Posterior vena cava (tissue), 2 donors: Measurements from ENCODE around the gene FRMD4B. TPM values are rescaled to one million over a fixed set of nuclear protein-coding genes. Genes with fewer than 3 reads are reported as not detected.

Experiments
- DNase-seq: peaks from one replicate; pipeline ENCODE4 v3.0.0-alpha.2; 2020; ENCODE audit warnings: low spot score
- intact Hi-C, 2 donors: fragments of 100-400 bp; cut with DNase I; formaldehyde crosslinking; loops; one replicate each; pipeline versions ENCODE4 v1.14.1 to v1.14.2; 2022 to 2023
- total RNA-seq, 2 donors: library from RNA; stranded (reverse); fragmentation: NEBNext Ultra II Directional; extraction: Animal tissue kit (Norgen Biotek cat#: 25700); gene quantifications; one replicate each; pipeline ENCODE4 v1.2.1, GENCODE V29; 2021
- donor health status: DM: yes; HTN: yes; CAD: no.
- donor health status: DM: yes; HTN: yes; CAD: no.

Gene FRMD4B
- total RNA-seq, 2 donors from 2014 or later = 21.5 to 34.9 TPM

DNA sequence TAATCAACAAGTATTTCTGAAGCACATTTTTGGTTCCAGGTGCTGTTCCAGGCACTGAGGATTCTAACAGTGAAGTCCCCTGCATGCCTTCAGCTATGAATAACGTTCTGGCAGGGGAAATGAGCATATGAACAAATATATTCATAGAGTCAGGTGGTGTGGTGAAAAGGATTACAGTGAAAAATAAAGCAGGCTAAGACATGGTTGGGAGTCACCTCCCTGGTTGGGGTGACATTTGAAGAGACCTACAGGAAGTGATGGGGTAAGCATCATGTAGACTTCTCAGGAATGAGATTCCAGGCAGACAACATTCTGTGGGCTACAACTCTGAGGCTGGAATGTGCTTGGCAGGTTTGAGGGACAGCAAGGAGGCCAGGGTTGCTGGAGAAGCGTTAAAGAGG, 15.0 kb downstream of the FRMD4B start:
- no peak for DNase-seq
- intact Hi-C loops = no loop called here

DNA sequence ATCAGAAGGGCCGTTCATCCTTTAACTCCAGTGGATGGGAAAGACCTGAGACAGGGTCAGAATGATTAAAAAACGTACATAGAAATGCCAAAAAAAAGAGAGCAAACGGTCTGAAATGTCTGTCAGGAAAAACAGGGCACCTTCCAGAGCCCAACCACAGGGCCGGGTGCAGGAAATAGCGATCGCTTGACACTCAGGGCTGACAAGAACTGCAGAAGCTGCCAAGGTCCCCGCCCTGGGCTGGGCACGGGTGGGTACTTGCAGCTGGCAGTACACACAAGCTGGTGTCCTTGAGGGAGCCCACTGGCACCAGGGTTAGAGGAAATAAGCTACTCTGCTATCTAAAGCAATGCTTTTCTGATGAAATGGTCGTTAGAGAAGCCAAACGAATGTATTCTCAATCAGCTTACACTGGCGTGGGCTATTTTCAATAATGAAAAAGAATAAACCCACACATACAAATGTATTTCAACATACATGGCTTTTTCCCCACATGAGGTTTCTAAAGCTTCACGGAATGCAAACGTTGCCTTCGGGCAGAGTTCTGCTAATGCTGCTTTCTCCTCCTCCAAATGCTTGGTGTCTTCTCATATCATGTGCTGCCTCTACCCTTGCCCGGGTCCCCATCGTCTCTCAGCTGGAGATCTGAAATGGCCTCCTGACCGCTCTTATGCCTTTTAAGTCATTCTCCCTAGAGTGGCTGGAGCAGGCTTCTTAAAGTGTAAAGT, 15.6 kb downstream of the FRMD4B start:
- DNase-seq = peak; percentile 89
- intact Hi-C loops = no loop called here

DNA sequence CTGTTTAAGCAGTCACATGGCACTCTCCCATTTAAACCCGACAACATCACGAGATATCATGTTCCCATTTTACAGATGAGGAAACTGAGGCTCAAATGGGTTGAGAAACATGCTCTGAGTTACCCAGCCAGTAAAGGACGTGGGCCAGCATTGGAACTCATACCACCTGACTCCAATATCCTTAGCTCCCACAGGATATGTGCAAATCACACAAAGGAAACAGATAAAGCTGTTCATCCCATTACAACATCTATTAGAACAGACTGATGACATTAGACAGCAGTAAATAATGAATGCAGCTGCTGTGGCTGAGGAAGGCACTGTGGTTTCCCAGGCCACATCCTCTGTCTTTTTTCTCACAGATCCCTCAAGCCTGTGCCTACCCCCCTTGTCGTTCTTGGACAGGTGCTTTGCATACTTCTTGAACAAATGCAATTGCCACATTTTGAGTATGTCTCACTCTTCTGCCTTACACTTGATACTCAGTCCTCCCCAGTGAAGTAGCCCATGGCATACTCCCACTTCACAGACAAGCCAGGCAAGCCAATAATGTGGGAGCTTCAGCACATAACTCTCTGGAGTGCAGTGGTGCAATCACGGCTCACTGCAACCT, 17.7 kb downstream of the FRMD4B start:
- no peak for DNase-seq
- intact Hi-C loops = no loop called here

DNA sequence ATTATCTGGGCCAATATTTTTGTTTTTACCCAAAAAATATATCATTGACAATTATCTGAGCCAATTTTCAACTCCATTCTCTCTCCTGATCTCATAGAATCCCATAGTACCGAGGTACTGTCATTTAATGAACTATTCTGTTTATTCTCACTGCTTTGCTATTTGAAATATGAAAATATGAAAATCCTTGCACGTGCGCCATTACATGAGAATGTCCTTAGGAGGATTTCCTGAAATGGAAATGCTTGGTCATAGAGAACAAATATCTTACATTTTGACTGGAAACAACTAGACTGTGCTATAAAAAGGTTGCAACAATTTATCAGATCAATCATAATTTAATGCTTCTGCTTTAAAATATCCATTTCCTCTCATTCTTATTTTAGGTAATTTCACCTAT, 18.3 kb downstream of the FRMD4B start:
- intact Hi-C loops = no loop called here
- no peak for DNase-seq

DNA sequence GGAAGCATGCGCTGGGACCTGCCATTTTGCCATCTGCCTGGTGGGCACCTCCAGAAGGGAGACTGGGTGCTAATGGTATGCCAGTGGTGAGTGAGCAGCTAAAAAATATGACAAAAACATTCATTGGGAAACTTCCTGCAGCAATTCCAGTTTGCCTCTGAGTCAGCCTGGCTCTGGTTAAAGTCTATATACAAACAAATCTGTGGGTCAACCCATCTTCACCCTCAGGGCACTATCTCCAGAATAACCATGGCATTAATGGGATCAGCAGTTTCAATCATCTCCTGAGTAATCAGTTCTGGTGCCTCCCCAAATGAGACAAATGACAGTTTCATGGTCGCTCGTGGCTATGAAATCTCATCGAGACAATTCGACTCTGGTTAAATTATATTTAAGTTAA, 21.5 kb downstream of the FRMD4B start:
- intact Hi-C loops = no loop called here
- DNase-seq = no peak

DNA sequence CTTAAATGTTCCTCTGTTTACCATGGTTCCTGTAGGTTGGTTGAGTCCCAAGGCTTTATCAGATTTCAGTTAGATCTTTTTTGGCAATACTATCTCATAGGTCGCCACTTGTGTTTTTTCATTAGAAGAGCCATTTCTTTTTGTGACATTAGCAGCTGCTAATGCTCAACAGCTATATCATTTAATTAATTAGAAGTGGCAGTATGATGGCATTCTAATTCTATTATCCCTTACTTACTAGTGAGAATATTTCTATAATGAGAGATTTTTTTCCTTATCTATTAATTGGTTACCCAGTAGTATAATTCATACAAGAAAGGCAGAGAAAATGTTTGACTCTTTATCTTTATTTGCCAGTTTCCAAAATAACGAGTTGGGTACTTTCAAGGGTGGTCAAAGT, 25.2 kb downstream of the FRMD4B start:
- intact Hi-C loops = no loop called here
- DNase-seq = no peak

DNA sequence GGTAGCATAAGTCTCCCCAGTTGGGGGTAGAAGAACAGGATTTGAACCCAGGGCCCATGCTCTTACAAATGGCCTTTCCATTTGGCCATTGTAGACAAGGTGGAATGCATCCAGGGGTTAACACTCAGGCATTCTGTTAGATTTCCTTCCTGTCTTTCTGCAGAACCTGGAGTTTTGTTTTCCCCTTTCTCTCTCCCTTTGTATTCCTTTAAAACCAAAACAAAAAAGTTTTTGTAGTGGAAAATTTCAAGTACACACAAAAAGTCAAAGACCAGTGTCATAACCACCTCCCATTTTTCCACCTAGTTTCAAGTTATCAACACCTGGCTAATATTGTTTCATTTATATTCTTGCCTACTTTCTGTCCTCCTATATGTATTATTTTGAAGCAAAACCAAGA, 26.0 kb downstream of the FRMD4B start:
- intact Hi-C loops = no loop called here
- no peak for DNase-seq

DNA sequence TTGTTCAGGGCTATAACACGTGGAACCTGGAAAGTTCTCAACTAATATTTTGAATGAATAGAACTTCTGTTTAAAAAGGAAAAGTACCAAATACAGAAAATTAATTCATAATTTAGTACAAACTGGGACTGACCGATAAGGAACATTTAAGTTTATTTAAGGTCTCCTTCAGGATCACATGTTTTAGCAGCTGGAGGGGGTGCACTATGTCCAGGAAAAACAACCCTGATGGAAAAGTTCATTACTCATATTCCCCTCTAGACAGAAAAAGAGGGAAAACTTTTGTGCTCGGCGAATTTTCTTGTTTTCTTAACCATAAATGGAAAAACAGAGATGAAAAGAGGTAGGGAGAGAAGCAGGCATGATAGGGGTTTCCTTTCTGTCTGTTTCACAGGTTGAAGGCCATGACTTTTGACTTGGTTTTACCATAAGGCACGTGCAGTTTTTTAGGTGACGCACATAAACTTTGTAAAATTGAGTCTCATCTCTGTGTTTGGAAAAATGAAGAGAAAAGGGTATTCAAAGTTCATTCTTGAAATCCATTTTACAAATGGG, 26.5 kb downstream of the FRMD4B start:
- DNase-seq = no peak
- intact Hi-C loops = no loop called here

DNA sequence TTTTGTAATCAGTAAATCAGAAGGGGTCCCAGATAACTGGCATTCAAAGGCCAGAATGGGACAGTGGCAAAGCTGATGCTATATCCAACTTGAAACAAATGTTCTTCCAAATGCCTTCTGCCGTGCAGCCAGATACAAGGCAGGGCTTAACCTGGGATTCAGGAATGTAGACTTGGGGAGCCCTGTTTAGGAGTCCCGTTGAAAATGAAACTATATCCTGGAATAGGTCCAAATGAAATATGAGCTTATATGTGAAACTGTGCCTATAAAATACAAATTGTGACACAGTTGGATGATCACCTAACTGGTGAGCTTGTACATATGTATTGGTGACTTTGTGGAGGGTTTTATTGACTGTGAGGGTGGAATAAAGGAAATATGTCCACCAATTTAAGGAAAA, 28.7 kb downstream of the FRMD4B start:
- intact Hi-C loops = no loop called here
- no peak for DNase-seq

DNA sequence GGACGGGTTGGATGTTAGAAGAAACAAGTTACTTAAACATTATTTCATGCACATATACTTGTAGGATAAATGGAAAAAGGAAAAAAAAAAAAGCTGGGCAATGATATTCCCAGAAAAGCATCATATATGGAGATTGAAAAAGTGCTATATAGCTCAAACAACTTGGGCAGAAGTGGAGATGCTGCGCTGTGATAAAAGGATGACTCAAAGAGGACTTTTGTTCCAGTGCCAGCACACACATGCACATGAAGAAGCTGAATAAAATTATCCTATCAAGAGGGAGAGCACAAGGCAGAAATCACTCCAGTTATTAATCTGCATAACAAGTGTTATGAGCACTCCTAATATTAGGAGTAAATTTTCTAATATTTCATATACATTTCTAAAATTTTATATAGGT, 30.9 kb downstream of the FRMD4B start:
- no peak for DNase-seq
- intact Hi-C loops = no loop called here

DNA sequence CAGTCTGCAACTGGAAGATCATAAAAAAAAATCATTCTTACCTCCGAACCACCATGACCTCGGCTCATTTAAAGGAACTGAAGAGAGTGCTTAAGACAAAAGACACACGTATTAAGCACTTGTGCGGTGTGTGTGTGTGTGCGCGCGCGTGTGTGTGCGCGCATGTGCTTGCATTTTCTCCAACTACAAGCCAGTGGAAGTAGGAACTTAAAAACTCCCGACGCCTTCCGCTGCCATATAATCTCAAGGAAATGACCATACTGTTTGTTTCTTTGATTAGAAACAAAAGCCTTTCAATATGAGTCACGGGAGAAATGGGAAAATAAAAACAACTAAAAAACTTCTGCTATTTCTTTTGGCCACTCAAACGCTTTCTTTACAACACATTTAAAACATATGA, 32.4 kb downstream of the FRMD4B start:
- no peak for DNase-seq
- intact Hi-C loops = no loop called here

DNA sequence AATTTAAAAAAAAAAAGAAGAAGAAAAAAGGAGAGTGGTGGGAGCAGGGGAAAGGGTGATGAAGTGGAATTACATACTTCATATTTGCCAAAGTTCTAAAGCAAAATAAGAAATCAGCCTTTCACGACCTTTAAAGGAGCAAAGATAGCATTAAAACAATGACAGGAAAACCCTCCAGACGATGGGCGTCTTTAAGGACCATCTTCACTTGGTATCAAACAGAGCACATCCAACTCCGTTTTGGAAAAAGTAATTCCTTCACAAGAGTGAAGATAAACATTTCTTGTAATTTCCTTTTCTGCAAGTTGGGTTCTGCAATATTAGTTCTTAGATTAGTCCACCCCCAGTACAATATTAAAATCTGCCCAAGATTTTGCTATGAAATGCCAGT, 32.8 kb downstream of the FRMD4B start:
- DNase-seq = no peak
- intact Hi-C loops = no loop called here

DNA sequence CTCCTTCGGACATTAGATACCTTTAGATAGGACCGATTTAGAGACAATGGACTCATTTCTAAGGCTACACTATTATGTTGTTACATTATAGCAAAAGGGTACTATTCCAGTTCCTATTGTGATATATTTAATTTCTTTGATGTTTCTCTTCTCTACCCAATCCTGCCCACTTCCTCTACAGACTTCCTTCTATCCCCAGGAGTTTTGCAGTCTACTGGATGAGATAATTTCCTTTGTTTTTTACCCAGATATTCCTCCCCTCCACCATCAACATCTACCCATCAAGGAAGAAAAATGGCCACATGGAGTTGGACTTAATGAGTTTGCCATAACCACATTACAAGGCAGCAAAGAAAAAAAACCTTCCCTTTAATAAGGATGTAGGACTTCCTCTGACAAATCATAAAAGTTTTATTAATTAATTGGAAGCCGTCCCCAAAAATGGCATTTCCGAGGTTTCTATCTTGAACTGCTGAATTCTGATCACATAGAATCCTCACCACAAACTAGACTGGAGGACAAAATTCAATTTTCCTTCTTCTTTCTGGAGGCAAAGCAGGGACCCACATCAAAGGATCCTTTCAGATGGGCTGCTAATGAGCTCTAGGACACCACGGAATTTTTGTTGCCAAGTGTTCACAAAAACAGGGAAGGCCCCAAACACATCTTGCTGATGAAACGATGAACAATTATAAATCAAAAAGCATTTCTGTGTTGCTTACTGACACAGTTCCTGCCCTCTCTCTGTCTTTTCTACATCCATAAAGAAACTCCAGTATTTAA, 33.4 kb downstream of the FRMD4B start:
- DNase-seq = no peak
- intact Hi-C loops = no loop called here

DNA sequence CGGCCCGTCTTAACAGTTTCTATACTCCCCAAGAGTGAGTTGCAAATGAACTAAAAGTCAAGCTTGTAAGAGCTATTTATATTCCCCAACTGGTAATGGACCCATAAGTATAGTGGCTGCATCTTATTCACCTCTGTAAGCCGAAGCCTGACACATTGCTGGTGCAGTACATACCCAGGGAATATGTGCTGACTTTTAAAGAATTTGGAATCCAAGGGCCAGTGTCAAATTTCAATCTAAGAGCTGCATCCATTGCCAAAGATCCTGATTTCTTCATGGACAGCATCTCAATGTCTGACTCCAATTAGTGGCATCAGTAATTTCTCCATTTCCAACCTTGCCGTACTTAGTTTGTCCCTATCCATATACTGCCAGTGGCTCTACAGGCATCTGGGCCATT, 42.0 kb downstream of the FRMD4B start:
- no peak for DNase-seq
- intact Hi-C loops = no loop called here

DNA sequence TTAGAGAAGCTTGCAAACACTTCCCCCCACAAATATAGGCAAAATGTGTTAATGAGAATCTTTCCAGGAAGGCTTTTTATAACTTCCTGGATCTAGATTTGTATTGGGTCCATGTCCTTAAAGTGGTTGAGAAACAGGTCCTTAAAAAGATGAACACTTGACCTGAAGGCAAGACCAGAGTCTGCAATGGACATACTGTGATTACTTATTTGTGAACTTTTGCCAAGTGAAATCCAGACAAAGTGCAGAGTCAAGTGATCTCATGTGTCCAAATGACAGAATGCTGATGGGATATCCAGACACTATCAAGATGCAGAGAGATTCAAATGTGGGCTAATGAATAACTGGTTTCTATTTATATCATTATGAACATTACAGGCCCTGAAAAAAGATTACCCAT, 43.8 kb downstream of the FRMD4B start:
- intact Hi-C loops = no loop called here
- DNase-seq = no peak

DNA sequence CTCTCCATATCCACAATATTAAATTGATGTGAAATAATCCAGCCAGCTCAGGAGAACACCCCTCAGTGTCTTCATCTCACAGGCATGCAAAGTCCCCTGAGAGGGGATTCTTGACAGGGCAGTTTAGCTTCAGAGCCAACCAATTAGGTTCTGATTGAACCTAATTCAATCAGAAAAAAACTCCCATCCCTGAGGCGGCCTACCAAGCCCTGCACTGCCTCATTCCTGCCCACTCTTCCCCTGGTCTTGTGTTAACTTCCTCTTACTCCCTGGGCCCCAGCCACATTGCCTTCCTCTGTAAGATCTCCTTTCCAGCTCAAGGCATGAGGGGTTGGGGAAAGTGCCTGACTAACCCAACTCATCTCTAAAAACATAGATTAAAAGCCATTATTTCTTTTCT, 46.1 kb downstream of the FRMD4B start:
- intact Hi-C loops = no loop called here
- DNase-seq = no peak

DNA sequence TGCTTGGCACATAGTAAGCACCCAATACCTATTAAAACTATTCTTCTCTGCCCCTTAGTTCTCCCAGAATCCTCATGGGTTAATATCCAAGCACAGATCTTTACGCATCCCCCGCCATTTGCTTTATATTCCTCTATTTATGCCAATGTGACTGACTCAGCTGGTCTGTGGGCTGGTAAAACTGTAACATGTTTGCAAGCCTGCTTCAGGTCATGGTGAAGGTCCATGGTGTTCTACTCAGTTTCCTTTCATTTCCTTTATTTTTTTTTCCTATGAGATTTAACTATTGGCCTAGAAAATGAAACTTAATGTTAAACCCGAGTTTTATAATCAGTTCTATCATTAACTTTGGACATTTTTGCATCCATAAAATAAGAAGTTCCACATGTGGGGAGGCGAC, 47.0 kb downstream of the FRMD4B start:
- no peak for DNase-seq
- intact Hi-C loops = no loop called here

DNA sequence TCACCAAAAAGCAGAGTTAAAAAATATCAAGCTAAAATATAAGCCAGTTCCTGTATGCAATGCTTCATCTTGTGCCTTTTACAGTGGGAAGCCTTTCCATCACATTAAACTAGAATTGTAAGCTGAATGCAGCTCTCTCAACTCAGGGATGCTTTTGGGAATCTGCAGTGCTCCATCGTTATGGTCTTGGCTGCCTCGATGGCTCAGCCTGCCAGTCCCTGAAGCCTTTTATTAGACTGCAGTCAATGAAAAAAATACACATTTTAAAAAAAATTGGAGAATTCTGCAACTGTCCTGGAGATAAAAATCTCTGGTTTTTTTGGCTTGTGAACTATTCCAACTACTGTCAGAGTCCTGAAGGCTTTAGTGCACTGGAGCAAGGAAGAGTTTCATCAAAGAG, 53.0 kb downstream of the FRMD4B start:
- intact Hi-C loops = no loop called here
- no peak for DNase-seq

DNA sequence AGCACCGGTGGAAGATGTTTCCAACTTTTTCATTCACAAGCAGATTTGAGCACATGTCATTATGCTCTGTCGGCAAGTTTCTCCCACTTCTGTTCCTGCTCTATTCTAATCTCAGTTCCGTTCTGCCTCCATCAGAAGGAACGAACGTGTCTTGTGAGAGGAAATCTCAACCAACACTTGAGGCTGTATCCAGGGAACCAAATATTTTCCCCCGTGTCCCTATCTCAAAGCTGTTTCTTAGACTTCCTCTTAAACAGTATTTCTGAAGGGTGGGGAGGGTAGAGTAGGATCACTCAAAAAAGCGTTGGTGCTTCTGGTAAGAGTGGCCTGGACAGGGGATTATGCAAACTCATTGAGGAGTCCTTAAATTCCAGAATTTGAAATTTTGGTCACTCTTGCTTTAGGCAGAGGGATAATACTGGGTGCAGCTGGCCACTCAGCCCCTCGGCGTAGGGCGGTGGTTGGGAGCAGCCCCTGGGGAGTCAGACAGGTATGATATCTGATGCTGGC, 54.9 kb downstream of the FRMD4B start:
- DNase-seq = no peak
- intact Hi-C loops = no loop called here

DNA sequence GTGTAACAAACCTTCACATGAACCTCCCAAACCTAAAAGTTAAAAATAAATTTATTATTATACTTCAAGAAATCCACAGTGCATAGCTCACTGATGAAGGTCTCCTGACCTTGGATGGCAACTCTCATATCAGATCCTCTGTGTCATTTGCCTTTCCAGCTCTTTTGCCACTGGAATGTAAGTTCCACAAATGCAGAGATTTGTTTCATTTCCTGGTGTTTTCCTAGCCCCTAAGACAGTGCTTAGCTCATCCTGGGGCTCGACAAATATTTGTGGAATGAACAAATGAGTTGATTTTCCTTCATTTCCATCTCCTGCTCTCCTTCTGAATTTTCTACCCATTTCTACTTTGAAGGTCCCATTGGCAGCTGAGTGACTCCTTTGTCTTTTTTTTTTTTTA, 56.0 kb downstream of the FRMD4B start:
- intact Hi-C loops = no loop called here
- DNase-seq = no peak
